Panc1 (cell line): Measurements from ENCODE around the gene WDR90.

Experiments
- CTCF ChIP-seq: fragments of 450-650 bp; IDR thresholded peaks from 2 replicates; pipeline ENCODE4 v1.5.1; 2017; ENCODE audit warnings: mild to moderate bottlenecking
- POLR2AphosphoS5 ChIP-seq: IDR thresholded peaks from 2 replicates; pipeline ENCODE4 v1.6.1; 2012; ENCODE audit warnings: mild to moderate bottlenecking, low read depth, low read length, moderate library complexity

- TF ChIP-seq CTCF (no peak), POLR2AphosphoS5 (no peak)
Observed at GRCh38 chr16:631808-632358, 17.3 kb upstream of the WDR90 start.
